AML-193 (cell line): ENCODE data around the gene IFNG.
"Not testable (repeated sequence)": the region's sequence is repeated elsewhere in the genome, so short reads cannot be mapped to it uniquely, and the experiment has no call there.

Experiments used
- DNase-seq, 2 experiments: peaks; one replicate each; lab custom pipeline; 2025; lab: John Stamatoyannopoulos, UW

The IFNG gene

GRCh38 chr12:68159681-68160304, at the start of gene IFNG:
Gene IFNG, minus strand, starts transcription at chr12:68159740. Its CDS starts 125 bp downstream, at chr12:68159615.
- DNase-seq, result no peak

GRCh38 chr12:68209048-68209728, 49.6 kb upstream of the IFNG start:
- not testable (repeated sequence) for DNase-seq

- no peak for DNase-seq
Observed at GRCh38 chr12:68207276-68207675, 47.7 kb upstream of the IFNG start.

- DNase-seq, result no peak
Observed at GRCh38 chr12:68206446-68206845, 46.9 kb upstream of the IFNG start.

- no peak for DNase-seq
Observed at GRCh38 chr12:68203460-68203875, 43.9 kb upstream of the IFNG start.

- DNase-seq, result no peak
Observed at GRCh38 chr12:68200854-68201253, 41.3 kb upstream of the IFNG start.

GRCh38 chr12:68199127-68199526, 39.6 kb upstream of the IFNG start:
- DNase-seq, result no peak

GRCh38 chr12:68198507-68199086, 39.1 kb upstream of the IFNG start:
- DNase-seq, result no peak

GRCh38 chr12:68190301-68190700, 30.8 kb upstream of the IFNG start:
- DNase-seq, result no peak

- DNase-seq, result no peak
Observed at GRCh38 chr12:68189821-68190242, 30.3 kb upstream of the IFNG start.

GRCh38 chr12:68185598-68185997, 26.1 kb upstream of the IFNG start:
- DNase-seq, result peak in 1 of 2 experiments; percentile 15

- no peak for DNase-seq
Observed at GRCh38 chr12:68180792-68181744, 21.5 kb upstream of the IFNG start.

GRCh38 chr12:68178774-68179439, 19.4 kb upstream of the IFNG start:
- DNase-seq, result no peak

GRCh38 chr12:68178184-68178583, 18.6 kb upstream of the IFNG start:
- DNase-seq, result no peak

GRCh38 chr12:68177562-68177961, 18.0 kb upstream of the IFNG start:
- no peak for DNase-seq

GRCh38 chr12:68176257-68176656, 16.7 kb upstream of the IFNG start:
- no peak for DNase-seq

- no peak for DNase-seq
Observed at GRCh38 chr12:68175557-68176061, 16.1 kb upstream of the IFNG start.

GRCh38 chr12:68174761-68175160, 15.2 kb upstream of the IFNG start:
- DNase-seq, result not testable (repeated sequence)

- DNase-seq, result no peak
Observed at GRCh38 chr12:68173792-68174191, 14.3 kb upstream of the IFNG start.

GRCh38 chr12:68170726-68171125, 11.2 kb upstream of the IFNG start:
- DNase-seq, result no peak

GRCh38 chr12:68169213-68169889, 9.8 kb upstream of the IFNG start:
- DNase-seq, result no peak
